Activated CD4-positive, alpha-beta T cell treated with anti-CD3 and anti-CD28 coated beads, Interleukin-2, amount 50 U/mL, for 24 hours (primary cell): ENCODE data around the gene PAQR7.

Experiments
- DNase-seq, 2 donors: peaks; one replicate each; pipeline ENCODE4 v3.0.0-alpha.2; 2020; ENCODE audit warnings: low read depth in 1 of 2, low spot score in 1 of 2

The PAQR7 gene

GRCh38 chr1:25874209-25874608 lies 1.3 kb downstream of the PAQR7 start:
- no peak for DNase-seq

GRCh38 chr1:25873120-25873519 lies 2.4 kb downstream of the PAQR7 start:
- DNase-seq = no peak

- no peak for DNase-seq
These were observed 2.8 kb downstream of the PAQR7 start for GRCh38 chr1:25872713-25873112.

GRCh38 chr1:25871704-25872494 lies 3.6 kb downstream of the PAQR7 start:
- DNase-seq = no peak

- DNase-seq = no peak
These were observed 4.3 kb downstream of the PAQR7 start for GRCh38 chr1:25871086-25871703.

- no peak for DNase-seq
These were observed 4.9 kb downstream of the PAQR7 start for GRCh38 chr1:25870614-25871013.

- DNase-seq = no peak
These were observed 5.5 kb downstream of the PAQR7 start for GRCh38 chr1:25869909-25870606.

DNA sequence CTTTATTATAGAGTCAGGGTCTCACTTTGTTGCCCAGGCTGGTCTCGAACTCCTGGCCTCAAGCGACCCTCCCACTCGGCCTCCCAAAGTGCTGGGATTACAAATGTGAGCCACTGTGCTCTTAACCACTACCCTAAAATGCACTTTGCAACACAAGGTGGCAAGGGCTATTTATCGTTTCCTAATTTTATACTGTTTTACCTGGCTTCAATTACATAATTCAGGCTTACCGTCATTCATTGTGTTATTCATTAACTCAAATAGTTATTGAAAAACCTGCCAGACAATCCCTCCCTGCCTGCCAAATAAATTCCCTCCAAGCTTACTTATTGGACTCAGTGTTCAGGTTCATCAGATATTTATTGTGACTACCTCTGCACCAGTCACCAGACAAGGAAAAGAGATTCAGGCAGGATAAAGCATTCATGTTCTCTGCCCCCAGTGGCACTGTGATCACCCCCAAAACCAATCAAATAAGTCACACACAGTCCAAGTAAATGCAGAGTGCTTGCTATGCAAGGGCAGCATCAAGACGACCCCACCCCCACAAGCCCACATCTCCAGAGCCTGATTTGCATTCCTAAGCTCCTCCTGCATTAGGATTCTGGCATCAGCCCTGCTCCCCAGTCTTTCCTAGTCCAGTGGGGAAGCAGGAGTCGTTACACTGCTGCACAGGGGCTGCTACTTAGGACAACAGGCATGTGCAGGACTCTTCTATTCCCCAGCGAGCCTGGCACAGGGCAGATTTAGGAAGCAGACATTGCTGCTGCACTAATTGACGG lies 8.1 kb downstream of the PAQR7 start:
- DNase-seq = no peak

GRCh38 chr1:25866288-25866687 lies 9.2 kb downstream of the PAQR7 start:
- no peak for DNase-seq

GRCh38 chr1:25864434-25864833 lies 11.1 kb downstream of the PAQR7 start:
- no peak for DNase-seq

- DNase-seq = no peak
These were observed 11.8 kb downstream of the PAQR7 start for GRCh38 chr1:25863486-25864262.

DNA sequence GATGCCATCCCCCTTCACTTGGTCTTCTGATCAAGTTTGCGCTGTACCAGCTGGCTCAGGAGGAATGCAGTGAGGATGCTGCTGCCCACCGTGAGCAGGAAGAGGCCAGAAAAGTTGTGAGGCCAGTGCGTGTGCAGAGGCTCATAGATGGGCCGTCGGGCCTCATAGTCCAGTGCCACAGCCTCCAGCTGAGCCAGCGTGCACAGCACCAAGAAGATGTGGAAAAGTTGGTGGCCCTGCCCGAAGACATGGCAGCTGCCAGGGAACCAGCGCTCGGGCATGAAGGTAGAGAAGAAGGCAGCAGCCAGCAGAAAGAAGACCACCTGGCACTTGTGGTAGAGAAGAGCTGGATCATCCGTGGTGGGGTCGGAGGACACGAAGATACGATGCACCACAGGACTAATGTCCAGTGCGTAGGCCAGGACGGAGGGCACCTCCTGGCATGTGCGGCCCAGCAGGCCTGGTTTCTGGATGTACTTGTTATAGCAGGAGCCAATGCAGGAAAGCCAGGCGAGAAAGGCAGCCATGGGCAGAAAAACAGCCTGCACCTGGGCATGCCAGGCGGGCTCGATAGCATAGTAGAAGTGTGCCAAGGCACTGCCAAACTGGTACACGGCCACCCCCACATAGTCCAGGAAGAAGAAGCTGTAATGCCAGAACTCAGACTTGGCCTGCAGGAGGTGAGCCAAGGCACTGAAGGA lies 12.6 kb downstream of the PAQR7 start:
- no peak for DNase-seq

DNA sequence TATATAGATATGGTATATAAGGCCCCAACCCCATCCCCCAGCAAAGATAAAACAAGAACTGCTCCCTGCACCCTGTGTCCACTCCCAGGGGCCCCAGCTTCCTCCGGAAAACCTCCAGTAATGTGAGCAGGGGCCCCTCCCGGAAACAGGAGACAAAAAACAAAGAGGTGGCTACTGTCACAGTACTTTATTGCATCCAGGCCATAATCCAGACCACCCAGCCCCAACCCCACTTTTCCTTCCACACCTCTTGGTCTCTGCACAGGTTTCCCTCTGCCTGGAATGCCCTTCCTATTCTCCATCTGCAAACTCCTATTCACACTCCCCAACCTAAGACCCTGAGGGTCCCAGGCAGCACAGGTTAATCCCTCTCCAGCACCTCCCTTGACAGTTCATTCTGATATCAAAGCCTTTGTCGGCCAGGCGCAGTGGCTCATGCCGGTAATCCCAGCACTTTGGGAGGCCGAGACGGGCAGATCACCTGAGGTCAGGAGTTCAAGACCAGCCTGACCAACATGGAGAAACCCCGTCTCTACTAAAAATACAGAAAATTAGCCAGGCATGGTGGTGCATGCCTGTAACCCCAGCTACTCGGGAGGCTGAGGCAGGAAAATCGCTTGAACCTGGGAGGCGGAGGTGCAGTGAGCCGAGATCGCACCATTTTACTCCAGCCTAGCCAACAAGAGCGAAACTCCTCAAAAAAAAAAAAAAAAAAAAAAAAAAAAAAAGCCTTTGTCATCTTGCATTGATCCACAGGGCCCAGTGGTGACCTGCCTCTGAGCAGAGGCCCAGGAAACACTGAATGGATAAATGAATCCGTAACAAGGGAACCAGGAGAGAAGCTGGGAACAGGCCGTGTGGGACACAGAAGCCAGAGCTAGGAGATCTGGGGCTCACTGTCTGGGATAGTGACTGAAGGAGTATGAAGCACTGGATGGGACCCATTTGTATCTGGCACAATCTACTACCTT lies 13.9 kb downstream of the PAQR7 start:
- no peak for DNase-seq

DNA sequence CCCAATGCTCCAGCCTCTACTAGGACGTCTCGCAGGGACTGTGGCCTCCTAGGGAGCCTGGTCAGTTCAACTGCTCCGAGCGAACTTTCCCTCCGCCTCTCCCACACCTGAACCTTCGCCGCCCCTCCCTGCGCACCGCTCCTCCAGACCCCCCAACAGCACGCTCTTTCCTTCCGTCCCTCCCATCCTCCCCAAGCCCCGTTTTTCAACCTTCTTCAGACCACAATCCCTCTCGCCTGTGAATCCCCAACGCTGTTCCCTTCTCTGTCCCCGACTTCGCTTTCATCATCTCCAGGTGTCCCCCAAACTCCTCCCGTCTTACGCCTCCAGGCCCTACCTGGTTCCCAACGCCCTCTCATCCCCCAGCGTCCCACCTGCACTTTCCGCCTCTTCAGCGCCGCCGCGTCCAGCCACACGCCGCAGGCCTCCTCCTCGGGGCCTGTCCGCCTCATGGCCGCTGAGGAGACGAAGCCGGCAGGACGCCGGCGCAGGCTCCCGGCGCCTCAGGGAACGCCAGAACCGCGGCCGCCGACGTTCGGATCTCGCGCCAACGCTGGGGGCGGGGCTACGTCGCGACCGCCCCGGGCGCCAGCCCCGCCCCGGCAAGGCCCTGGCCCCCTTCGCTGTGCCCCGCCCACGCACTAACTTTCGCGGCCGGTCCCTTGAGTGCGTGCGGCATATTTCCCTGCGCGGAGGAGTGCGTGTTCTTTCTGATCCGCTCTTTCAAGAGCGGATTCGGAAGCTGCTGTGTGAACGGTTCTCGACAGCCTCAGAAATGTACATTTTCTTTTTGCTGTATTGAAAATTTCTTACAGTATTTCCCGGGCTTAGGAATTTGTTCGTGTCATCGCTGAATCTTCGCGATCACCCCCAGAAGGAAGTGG lies 16.4 kb downstream of the PAQR7 start, which contains the start of gene AUNIP:
TSS of gene AUNIP (minus strand) at position 552 of the 884 bp plus-strand sequence. CDS start at position 452, 100 bp downstream.
- peak; percentile 84 to 86 for DNase-seq

DNA sequence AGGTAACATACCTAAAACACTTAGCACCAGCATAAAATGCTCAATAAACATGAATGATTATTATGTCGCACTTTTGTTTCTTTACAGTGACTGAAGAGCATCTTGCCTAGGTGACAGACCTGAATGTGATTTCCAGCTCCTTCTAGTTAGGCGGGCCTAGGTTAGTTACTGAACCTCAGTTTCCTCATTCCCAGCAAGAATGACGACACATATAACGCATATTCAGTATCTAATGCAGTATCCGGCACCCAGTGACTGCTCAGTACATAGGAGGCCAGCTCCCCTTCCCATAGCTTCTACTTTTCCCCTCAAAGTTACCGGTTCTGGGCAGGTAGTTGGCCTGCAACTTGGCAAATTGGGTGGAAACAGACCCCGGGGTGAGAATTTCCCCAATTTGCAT lies 17.0 kb downstream of the PAQR7 start:
- no peak for DNase-seq

GRCh38 chr1:25856856-25857255 lies 18.7 kb downstream of the PAQR7 start:
- DNase-seq = no peak

- no peak for DNase-seq
These were observed 21.0 kb downstream of the PAQR7 start for GRCh38 chr1:25854554-25854953.

DNA sequence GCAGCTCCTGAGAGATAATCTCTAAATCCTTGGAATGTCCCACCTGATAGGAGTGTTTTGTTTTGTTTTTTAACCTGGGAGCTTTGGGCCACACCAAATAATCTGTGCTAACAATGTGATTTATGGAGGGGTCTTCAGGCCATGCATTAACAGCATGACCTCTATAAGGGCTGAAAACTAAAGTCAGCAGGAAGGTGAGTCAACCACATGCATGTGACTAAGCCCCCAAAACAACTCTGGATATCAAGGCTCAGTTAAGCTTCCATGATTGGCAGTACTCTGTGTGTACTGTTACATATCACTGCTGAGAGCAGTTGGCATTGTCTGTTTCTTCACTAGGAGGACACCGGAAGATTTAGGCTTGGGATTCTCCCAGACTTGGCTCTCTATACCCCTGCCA lies 27.0 kb downstream of the PAQR7 start:
- DNase-seq = no peak
